GM21786 (cell line): Measurements from ENCODE around the gene SPON1.
"Not testable (repeated sequence)": the region's sequence is repeated elsewhere in the genome, so short reads cannot be mapped to it uniquely, and the experiment has no call there.

Source experiments
- ATAC-seq: cut with Tn5 transposase; IDR thresholded peaks from one replicate; pipeline ENCODE4 v1.9.1; 2021; ENCODE audit not compliant: unreplicated experiment

SPON1 gene

DNA sequence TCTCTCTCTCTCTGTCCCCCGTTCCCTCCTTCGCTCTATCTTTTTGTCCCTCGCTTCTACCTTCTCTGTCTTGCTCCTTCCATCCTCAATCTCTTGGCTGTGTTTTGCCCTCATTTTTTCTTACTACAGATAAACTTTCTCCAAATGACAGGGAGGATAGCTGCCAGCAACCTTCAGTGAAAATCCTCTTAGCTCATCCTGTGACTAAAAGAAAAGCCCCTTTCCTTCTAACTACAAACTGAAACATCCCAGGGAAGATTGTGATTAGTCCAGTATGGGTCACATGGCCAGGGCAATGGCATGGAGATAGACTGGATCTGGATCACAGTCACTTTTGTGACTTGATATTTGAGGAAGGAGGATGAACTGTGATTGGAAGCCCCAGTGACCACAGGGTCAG, 10.4 kb downstream of the SPON1 start:
- no peak for ATAC-seq

DNA sequence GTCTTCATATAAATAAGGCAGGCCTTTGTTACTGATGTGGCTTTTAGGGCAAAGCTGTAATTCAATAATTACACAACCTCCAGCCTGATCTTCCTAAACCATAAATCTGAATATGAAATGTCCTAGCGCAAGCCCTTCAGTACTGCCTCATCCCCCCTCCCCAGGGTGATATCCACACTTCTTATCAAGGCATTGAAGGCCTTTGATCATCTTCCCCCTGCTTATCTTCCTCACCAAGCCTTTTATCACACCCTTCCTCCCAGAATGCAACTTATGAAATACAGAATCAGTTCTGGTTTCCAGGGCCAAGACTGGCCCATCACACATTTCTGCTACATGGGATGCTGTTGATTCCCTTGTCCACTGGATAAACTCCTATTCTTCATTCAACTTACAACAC, 12.1 kb downstream of the SPON1 start:
- ATAC-seq, result no peak

DNA sequence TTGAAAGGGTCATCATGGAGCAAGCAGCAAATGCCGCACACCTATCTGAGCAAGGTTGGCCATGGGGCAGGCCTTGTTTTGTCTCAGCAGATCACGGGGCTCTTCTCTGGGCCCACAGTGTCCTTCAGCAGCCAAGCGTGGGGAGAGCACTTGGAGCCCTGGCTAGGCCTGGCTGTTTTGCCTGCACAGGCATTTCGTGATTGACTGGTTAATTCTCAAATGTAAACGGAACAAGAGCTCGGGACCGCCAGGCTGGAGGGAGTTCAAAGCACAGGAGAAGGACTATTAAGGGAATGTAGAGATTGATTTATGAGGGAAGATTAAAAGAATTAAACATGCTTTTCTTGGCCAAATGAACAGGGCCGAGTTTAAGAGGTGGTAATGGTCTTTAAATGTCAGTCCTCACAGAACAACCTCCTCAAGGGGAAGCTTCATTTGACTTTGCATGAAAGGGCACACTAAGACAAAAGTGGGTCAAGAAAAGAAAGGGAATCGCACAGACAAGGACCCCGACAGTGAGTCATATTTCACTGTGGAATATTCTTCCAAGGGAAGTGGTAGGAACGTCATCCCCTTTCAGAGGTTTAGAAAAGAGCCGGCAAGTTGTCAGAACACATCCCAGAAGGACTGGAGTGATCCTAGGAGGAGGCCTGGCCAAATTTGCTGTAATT, 20.7 kb downstream of the SPON1 start:
- no peak for ATAC-seq

GRCh38 chr11:13984616-13985450, 22.3 kb downstream of the SPON1 start:
- no peak for ATAC-seq

- ATAC-seq, result not testable (repeated sequence)
Measured at GRCh38 chr11:13986695-13987094, 24.2 kb downstream of the SPON1 start.

GRCh38 chr11:13992158-13992856, 29.8 kb downstream of the SPON1 start:
- not testable (repeated sequence) for ATAC-seq

DNA sequence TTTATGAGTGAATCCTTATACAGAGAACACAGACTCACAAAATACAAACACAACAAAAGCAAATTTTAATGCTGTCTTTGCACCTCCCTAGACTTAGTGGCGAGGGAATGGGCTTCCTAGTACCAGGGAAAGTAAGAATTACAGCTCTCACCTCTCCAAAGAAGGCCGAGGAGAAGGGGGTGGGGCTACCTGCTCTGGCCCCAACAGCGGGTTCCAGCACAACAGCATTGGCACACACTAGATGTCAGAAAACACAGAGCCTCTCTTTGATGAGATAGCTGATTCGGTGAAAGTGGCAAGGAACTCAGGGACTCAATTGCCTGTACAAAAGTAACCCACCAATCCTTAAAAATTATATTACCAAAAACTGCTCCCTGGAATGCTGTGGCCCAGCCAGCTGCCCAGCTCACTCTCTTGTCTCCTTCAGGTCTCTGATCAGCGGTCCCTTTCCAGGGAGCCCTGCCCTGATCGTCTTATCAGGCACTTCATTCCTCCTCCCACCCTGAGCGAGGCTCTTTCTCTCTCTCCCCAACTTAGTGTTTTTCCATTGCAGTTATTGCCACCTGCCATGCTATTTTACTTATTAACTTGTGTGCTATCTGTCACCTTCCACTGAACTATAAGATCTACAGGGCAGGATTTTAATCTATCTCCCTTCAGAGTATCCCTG, 30.7 kb downstream of the SPON1 start:
- ATAC-seq, result no peak

DNA sequence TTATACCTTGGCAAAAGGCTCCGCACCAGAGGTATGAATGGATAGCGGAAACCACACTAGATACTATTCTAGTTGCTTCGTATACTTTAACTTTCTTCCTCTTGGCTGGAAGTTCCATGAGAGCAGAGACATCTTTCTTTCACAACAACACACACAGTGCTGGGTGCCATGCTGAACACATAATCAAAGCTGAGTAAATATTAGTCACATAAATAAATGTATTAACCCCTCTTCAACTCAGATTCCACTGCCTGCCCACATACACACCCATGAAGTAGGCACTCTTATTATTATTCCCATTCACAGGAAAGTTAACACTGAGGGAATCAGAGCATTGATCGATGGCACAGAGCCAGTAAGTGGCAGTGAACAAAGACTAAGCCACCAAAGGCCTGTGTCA, 35.4 kb downstream of the SPON1 start:
- ATAC-seq, result no peak

DNA sequence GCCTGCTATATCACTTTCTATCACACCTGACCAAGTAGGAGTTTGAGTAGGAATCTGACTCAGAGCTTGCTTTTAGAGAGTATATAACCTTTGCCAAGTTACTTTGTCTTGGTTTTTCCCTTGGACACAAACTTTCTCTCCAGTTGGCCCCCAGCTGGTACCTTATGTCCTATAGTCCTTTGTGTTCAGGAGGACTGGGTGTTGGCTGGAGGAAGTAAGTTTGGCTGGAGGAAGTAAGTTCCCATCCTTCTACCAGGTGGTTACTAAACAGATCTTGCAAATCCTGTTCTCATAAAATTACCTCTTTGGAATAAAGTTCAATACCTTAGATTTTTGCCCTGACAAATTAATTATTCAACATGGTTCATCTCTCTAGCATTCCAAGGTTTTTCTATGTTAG, 37.2 kb downstream of the SPON1 start:
- ATAC-seq, result no peak

DNA sequence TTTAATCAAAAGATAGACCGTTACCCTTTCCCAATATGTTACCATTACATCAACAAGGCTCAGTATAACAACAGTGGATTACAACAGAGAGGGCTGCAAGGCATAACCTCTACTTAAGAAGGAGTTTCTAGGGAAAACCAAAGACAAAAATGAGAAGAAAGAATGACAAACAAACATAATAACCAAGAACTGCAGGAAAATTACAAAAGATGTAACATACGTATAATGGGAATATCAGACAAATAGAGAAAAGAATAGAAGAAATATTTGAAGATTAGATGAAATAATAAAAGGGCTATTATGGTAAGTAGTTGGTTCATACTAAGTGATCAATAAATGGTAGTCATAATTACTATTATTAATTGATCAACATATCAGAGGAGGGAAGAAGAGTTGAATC, 39.1 kb downstream of the SPON1 start:
- ATAC-seq, result no peak

DNA sequence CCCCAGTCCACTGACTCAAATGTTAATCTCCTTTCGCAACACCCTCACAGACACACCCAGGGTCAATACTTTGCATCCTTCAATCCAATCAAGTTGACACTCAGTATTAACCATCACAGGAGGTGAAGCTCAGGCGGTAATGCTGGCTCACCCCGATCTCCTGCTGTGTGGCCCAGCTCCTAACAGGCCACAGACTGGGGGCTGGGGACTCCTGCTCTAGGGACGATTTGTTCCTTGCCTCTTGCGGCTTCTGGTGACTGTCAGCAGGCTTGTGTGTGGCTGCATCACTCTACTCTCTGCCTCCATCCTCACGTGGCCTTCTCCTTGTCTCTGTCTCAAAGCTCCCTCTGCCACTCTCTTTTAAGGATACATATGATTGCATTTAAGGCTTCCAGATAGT, 45.0 kb downstream of the SPON1 start:
- no peak for ATAC-seq

DNA sequence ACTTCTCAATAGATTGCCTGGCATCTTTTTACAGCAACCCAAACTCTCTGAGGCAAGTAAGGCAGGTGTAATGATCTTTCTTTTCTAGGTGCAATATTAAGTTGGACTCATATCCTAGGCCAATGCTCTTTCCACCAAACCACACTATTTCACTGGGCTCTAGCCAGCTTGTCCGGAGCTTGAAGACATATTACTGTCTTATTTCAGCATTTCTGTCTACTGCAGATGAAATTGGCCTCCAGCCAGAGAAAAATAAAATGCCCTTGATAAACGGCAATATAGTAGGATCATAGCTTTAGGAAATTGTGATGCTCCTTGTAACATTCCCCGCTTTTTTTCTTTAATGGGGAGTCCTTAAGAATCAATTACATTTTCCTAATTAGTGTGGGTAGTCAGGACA, 48.1 kb downstream of the SPON1 start:
- ATAC-seq, result no peak

GRCh38 chr11:14012846-14013245, 50.3 kb downstream of the SPON1 start:
- no peak for ATAC-seq

DNA sequence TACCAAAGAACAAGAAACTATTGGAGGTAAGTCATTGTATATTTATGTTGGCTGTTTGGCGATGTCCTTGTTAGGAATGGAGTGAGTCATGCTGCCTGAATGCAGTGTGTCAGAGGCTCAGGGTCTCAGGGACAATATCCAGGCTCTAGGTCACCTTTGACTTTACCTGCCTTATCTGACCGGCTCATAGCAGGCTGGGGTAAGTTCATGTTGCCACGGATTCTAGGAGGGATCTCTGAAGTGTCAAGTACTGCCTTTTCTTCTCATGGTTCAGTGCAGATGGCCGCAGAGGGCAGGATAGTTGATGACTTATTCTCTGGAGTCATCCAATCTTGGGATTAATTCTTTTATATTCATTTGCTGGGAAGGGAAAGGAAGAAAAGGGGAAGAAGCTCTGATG, 53.2 kb downstream of the SPON1 start:
- ATAC-seq, result no peak

DNA sequence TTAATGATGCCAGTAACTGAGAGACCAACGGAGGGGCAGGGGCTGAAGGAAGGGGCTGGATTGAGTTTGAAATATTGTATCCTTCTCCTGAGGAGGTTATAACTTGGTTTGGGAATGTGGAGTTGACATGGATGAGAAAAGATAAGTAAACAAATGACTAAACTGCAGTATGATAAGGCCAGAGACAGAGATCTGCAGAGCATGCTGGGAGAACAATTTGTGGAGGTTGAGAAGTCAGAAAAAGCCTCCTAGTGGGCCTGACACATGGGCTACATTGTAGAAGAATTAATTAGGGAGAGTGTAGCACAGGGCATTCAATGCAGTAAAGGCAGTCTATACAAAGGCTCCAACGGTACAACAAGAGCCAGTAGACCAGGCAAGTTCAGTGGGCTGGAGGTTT, 55.9 kb downstream of the SPON1 start:
- ATAC-seq, result no peak

DNA sequence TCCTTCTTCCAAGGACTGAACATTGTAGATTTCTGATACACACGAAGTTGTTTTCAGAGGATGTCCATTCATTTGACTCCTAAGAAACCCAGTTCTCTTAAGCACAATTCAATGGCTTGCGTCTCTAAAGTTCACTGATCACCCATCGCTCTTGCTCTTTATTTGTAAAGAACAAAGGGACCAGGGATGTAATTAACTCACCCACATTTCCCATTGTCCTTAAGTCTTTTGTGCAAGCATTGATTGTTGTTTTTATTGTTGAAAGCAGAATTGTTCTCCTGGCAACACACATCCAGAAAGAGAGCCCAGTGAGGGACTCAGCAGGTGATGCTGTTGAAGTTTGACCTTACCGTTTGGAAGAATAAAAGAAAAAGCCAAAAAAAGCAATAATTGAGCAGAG, 59.2 kb downstream of the SPON1 start:
- no peak for ATAC-seq

GRCh38 chr11:14022251-14022650, 59.7 kb downstream of the SPON1 start:
- no peak for ATAC-seq

GRCh38 chr11:14022821-14023220, 60.3 kb downstream of the SPON1 start:
- ATAC-seq, result no peak

GRCh38 chr11:14026961-14027360, 64.4 kb downstream of the SPON1 start:
- ATAC-seq, result no peak

DNA sequence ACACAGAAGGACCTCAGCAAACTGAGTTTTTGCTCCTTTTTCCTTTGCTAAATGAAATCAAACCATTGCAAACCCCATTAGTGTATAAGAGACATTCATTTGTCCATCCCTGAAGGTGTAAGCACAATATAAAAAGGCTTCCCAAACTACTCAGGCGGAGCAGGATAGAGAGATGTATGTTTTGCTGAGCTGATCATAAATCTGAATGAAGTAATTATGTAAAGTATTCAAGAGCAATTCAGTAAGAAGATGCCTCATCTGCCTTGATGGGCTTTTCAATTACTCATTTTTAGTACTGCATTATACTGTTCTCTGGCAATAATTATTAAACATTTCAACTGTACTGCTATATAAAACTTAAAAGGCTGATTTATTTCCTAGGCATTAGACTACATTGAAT, 65.0 kb downstream of the SPON1 start:
- no peak for ATAC-seq

DNA sequence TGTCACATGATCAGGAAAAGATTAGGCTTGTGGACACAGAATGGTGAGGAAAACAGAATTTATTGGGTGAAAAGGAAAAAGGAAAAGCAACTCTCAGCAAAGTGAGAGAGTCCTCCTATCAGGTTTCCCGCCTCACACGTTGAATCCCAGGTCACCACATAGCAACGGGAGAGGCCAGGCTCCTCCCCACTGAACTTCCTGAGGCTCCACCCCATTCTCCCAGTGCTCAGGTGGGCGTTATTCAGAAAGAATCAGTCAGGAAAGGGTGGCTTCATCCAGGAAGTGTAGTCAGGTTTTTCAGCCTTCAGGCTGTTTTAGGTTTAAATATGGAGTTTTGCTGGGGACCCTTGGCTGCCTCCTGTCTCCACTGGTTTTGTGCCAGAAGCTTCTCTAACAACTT, 66.9 kb downstream of the SPON1 start:
- no peak for ATAC-seq
